NCI-H146 (cell line): ENCODE data around the gene EDA.
"Not testable (repeated sequence)": the region's sequence is repeated elsewhere in the genome, so short reads cannot be mapped to it uniquely, and the experiment has no call there.

Experiments
- DNase-seq: peaks from one replicate; lab custom pipeline; 2025; lab: John Stamatoyannopoulos, UW

Gene EDA

GRCh38 chrX:69959712-69960111, 343.8 kb downstream of the EDA start:
- no peak for DNase-seq

- DNase-seq = no peak
Observed at GRCh38 chrX:69961365-69962072, 345.6 kb downstream of the EDA start.

GRCh38 chrX:69968950-69969349, 353.0 kb downstream of the EDA start:
- DNase-seq = no peak

GRCh38 chrX:69969460-69969859, 353.5 kb downstream of the EDA start:
- no peak for DNase-seq

GRCh38 chrX:69987691-69988090, 371.8 kb downstream of the EDA start:
- no peak for DNase-seq

DNA sequence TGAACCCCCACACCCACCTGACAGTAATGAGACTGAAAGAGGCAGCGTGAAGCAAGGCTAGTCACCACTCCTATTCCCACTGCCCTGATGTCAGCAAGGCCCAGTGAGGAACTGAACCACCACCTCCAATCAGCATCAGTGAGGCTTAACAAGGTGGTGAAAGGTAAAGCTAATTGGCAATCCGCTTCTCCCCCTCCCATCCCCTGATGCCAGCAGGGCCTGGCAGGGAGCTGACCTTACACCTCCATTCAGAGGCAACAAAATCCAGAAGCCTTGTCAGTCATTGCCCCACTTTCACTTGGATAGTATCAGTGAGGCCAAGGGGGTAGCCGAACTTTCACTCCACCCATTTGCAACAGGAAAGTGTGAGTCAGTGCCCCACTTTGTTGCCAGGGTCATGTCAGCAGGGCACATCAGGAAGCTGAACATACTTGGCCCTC, 373.1 kb downstream of the EDA start:
- no peak for DNase-seq

DNA sequence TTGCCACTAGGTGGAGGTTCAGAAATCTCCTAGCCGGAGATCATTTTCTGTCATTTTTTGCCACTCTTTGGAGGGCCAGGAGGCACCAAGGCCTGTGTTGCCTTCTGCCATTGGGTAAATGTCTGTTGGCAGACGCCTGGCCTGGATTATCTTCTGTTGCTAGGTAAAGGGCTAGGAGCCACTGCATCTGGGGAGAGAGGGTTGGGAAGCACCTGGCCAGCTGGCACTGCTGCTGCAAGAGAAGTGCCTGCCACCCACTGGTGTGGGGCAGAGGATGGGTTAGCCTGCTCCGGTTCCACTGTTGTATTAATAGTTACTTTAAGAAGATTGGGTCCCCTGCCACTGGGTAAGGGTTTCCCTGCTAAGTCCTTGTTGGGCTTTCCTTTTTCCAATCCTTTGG, 375.8 kb downstream of the EDA start:
- DNase-seq = no peak

DNA sequence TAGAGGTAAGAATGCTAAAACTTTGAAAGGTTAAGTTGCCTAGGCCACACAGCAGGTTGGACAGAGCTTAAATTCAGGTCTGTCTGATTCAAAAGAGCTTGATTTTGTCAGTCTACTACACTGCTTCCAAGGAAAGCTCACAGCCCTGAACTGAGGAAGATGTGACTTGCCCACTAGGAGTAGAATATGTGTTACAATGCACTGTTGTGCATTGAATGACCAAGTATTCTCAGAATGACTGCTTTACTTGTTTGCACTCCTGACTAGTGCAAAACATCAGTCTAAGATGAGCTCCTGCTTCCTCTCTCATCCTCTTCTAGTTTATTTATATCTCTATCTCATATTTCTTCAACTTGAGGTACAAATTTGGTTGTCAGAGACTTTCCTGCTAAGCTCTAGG, 377.6 kb downstream of the EDA start:
- DNase-seq = no peak

GRCh38 chrX:69995362-69996112, 379.6 kb downstream of the EDA start:
- DNase-seq = no peak

DNA sequence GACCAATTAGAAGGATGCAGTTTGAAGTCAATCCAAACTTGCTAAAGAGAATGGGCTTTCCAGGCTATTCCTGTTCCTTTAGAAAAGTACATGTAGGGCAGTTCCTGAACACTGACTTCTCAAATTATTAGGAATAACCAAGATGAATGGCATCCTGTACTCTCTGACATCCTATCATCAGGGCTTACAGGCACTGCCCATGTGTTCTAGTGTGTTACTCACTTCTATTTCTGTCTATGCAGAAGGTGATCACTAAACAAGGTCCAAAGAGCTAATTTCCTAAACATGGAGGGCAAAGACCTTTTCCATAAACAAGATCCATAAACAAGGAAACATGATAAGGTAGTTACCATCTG, 380.2 kb downstream of the EDA start:
- DNase-seq = no peak

GRCh38 chrX:69998299-69998698, 382.4 kb downstream of the EDA start:
- not testable (repeated sequence) for DNase-seq

GRCh38 chrX:70001269-70001668, 385.4 kb downstream of the EDA start:
- DNase-seq = no peak

DNA sequence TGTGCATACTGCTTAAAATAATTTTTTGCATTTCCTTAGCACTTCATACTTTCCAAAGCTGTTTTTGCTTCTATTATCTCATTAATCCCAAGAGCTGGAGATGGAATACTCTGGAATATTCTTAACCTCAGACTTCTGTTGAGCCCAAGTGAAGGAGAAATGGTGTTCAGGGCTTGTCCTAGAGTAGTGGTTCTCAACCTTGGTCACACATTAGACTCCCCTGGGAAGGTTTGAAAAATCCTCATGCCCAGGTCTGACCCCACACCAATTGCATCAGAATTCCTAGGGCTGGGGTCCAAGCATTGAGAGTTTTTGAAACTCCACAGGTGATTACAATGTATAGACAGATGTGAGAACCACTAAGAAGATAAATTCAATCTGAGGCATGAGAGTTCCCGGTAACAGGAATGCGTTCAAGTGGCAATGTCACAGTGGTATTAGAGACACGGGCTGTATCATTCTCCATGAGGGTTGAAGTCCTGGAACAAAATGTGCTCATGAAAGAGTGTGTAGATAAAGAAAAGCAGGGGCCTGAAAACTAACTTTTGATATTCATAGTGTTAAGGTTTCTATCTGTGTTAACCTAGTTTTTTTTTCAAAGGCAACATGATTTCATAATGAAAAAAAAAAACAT, 385.9 kb downstream of the EDA start:
- no peak for DNase-seq

DNA sequence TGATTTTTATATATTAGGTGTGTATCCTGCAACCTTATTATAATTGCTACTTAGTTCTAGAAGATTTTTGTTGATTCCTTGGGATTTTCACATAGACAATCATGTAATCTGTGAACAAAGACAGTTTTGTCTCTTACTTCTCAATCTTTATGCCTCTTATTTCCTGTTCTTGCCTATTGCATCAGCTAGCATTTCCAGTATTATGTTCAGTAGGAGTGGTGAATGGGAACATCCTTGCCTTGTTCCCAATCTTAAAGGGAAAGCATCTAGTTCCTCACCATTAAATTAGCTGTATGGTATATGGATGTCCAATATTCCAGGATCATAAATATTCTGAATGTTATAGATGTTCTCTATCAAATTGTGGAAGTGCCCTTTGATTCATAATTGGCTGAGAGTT, 392.0 kb downstream of the EDA start:
- DNase-seq = no peak

- no peak for DNase-seq
Observed at GRCh38 chrX:70009049-70009448, 393.1 kb downstream of the EDA start.

DNA sequence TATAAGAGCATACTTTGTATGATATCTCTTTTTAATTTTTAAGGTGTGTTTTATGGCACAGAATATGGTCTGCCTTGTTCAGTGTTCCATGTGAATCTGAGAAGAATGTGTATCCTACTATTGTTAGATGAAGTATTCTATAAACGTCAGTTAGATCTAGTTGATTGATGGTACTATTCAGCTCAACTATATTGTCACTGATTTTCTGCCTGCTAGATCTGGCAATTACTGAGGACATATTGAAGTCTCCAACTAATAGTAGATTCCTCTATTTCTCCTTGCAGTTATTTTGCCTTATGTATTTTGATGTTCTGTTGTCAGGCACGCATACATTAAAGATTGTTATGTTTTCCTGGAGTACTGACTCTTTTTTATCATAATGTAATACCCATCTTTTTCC, 394.1 kb downstream of the EDA start:
- no peak for DNase-seq

DNA sequence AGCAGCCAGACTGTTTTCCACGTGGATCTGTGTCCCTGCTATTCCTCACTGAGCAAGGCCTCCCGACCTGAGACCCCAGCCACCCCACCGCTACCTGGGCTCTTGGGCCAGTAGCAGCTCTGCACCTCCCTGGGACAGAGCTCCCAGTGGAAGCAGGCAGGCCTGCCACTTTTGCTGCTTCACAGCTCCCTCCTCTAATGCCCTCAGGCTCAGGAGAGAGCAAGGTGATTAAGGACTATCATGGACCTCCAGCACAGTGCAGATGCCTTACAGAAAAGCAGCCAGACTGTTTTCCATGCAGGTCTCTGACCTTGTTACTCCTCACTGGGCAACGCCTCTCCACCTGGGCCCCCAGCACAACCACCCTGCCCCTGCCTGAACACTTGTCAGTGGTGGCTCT, 396.8 kb downstream of the EDA start:
- no peak for DNase-seq

DNA sequence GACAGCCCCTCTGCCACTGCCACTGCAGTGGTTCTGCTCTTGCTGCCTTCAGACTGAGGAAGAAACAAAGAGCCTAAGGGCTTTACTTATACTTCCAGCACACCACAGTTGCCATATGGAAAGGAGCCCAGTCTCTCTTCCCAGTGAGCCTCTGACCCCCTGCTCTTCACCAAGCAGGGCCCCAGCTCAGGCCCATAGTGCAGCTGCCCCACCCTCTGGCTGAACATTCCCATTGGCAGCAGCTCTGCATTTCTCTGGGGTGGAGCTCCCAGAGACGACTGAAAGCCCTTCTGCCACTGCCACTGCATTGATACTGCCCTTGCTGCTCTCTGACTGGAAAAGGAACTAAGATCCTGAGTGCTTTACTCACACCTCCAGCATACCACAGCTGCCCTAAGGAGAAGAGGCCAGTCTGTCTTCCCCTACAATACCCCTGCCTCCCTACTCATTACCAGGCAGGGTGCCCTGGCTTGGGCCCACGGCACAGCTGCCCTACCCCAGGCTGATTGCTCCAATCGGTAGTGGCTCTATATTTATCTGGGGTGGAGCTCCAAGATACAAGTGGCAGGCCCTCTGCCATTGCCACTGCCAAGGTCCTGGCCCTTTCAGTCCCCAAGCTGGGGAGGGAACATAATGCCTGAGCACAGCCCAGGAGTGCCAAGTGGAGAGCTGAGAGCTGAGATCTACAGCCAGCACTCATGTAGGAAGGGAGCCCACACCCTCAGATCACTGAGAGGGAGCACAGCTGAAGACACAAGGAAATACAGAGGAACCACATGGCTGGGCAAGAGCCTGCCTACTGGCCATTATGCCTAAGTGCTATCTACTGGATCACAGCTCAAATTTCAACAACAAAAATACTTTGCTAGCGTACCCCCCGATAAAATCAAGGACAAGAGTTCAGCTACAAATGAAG, 397.8 kb downstream of the EDA start:
- no peak for DNase-seq

- no peak for DNase-seq
Observed at GRCh38 chrX:70016513-70016912, 400.6 kb downstream of the EDA start.

DNA sequence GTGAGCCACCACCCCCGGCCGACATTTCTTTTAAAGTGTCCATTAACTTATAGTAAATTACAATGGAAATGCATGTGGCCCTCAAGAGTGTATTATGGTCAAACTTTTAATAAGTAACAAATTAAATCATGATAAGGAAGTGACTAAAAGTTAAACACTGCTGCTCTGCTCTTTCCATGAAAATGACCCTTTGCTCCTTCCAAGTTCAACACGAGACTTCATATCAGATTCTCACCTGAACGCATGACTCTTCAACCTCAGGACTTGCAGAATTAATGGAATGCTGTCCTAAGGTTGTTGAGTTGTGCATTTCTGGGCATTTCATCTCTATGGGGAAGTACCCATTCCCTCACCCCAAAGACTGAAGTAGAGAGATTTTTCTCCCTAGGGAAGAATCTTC, 406.7 kb downstream of the EDA start:
- DNase-seq = no peak

- DNase-seq = no peak
Observed at GRCh38 chrX:70025464-70025863, 409.6 kb downstream of the EDA start.
